IMR-90 (cell line): Measurements from ENCODE around the gene GOLIM4. TPM values are rescaled to one million over a fixed set of nuclear protein-coding genes. Genes with fewer than 3 reads are reported as not detected.

ENCODE experiments used
- ATAC-seq: fragments of 200-7000 bp; cut with Tn5 transposase; 2 replicates; pipeline ENCODE4 v1.9.1; 2020; ENCODE audit warnings: low read depth, mild to moderate bottlenecking, moderate library complexity
- BruUV-seq: library from RNA; stranded (reverse); fragments of 400-500 nt; replicated peaks from 2 replicates; lab custom pipeline; 2021; lab: Mats Ljungman, UMichigan
- CTCF ChIA-PET: fragments of 300-600 bp; formaldehyde crosslinking; extraction: SDS; loops from one replicate; lab custom pipeline; 2021; ENCODE audit warnings: antibody characterized with exemption; lab: Yijun Ruan, JAX
- POLR2A ChIA-PET: fragments of 300-600 bp; sonication (Branson Sonifier 250); formaldehyde crosslinking; loops from one replicate; lab custom pipeline; 2022; ENCODE audit warnings: antibody characterized with exemption; ENCODE audit not compliant: unreplicated experiment; lab: Charles Lee
- DNase-seq: peaks from one replicate; pipeline ENCODE4 v3.0.0; 2013
- H2AFZ ChIP-seq: replicated peaks from 2 replicates; pipeline ENCODE3; 2013; ENCODE audit warnings: low read length, mild to moderate bottlenecking; ENCODE audit not compliant: poor library complexity
- H2AK5ac ChIP-seq: 2 replicates; pipeline ENCODE4 v1.6.1; 2013; ENCODE audit warnings: low read depth, low read length, inconsistent platforms
- H2AK9ac ChIP-seq: replicated peaks from 2 replicates; pipeline ENCODE3; 2013; ENCODE audit warnings: mild to moderate bottlenecking, low read depth, low read length, moderate library complexity; ENCODE audit not compliant: poor library complexity
- H2BK120ac ChIP-seq: 2 replicates; pipeline ENCODE4 v1.6.1; 2013; ENCODE audit warnings: low read depth, low read length, inconsistent platforms
- H2BK15ac ChIP-seq: 3 replicates; pipeline ENCODE4 v1.6.1; 2013; ENCODE audit warnings: low read depth, low read length, inconsistent platforms
- H2BK20ac ChIP-seq: 2 replicates; pipeline ENCODE4 v1.6.1; 2013; ENCODE audit warnings: low read depth, mild to moderate bottlenecking, inconsistent platforms, low read length, moderate library complexity
- H2BK5ac ChIP-seq: 2 replicates; pipeline ENCODE4 v1.6.1; 2013; ENCODE audit warnings: mild to moderate bottlenecking, low read depth, low read length, inconsistent platforms; ENCODE audit not compliant: poor library complexity, severe bottlenecking
- H3K14ac ChIP-seq: replicated peaks from 2 replicates; pipeline ENCODE4 v1.6.1; 2013; ENCODE audit warnings: low read depth, low read length, inconsistent platforms
- H3K18ac ChIP-seq: 2 replicates; pipeline ENCODE4 v1.6.1; 2013; ENCODE audit warnings: low read depth, low read length, control low read depth
- H3K23ac ChIP-seq: 2 replicates; pipeline ENCODE4 v1.6.1; 2013; ENCODE audit warnings: low read depth, low read length, inconsistent platforms
- H3K27ac ChIP-seq: 2 replicates; pipeline ENCODE4 v1.5.1; 2013; ENCODE audit warnings: mild to moderate bottlenecking, control low read depth, low read length; ENCODE audit not compliant: insufficient read depth
- H3K27me3 ChIP-seq: 2 replicates; pipeline ENCODE4 v1.6.1; 2013; ENCODE audit warnings: low read length; ENCODE audit not compliant: control insufficient read depth, insufficient read depth
- H3K36me3 ChIP-seq: 2 replicates; pipeline ENCODE4 v1.6.1; 2013; ENCODE audit warnings: low read length, mixed read lengths; ENCODE audit not compliant: control insufficient read depth, insufficient read depth
- H3K4ac ChIP-seq: 2 replicates; pipeline ENCODE4 v1.6.1; 2013; ENCODE audit warnings: low read depth, low read length, inconsistent platforms
- H3K4me1 ChIP-seq: 2 replicates; pipeline ENCODE4 v1.6.1; 2013; ENCODE audit warnings: low read length, mixed read lengths; ENCODE audit not compliant: control insufficient read depth, insufficient read depth
- H3K4me2 ChIP-seq: 2 replicates; pipeline ENCODE4 v1.6.1; 2013; ENCODE audit warnings: low read depth, mild to moderate bottlenecking, control low read depth, low read length, moderate library complexity
- H3K4me3 ChIP-seq: 2 replicates; pipeline ENCODE4 v1.5.1; 2013; ENCODE audit warnings: low read depth, mild to moderate bottlenecking, control low read depth, low read length, moderate library complexity; ENCODE audit not compliant: insufficient read depth
- H3K56ac ChIP-seq: 2 replicates; pipeline ENCODE4 v1.6.1; 2013; ENCODE audit warnings: low read length, inconsistent platforms; ENCODE audit not compliant: insufficient read depth; ENCODE audit errors: extremely low read depth
- H3K79me1 ChIP-seq, 2 experiments: 2 replicates each; pipeline ENCODE4 v1.6.1; 2013; ENCODE audit warnings: low read length in 2 of 2, inconsistent platforms in 1 of 2, low read depth in 1 of 2
- H3K9ac ChIP-seq: 2 replicates; pipeline ENCODE4 v1.6.1; 2013; ENCODE audit warnings: low read depth, low read length, control low read depth
- H3K9me1 ChIP-seq: 2 replicates; pipeline ENCODE4 v1.6.1; 2013; ENCODE audit warnings: low read length, inconsistent platforms; ENCODE audit not compliant: insufficient read depth
- H3K9me3 ChIP-seq: 2 replicates; pipeline ENCODE4 v1.6.1; 2013; ENCODE audit warnings: low read length; ENCODE audit not compliant: control insufficient read depth, insufficient read depth
- H4K20me1 ChIP-seq: 2 replicates; pipeline ENCODE4 v1.6.1; 2013; ENCODE audit warnings: low read length, inconsistent platforms; ENCODE audit not compliant: insufficient read depth
- H4K5ac ChIP-seq: 2 replicates; pipeline ENCODE4 v1.6.1; 2013; ENCODE audit warnings: mild to moderate bottlenecking, low read depth, low read length, control low read depth
- H4K8ac ChIP-seq, 2 experiments: 2 replicates each; pipeline ENCODE4 v1.6.1; 2013; ENCODE audit warnings: low read depth in 2 of 2, low read length in 2 of 2, control low read depth in 1 of 2, inconsistent platforms in 1 of 2
- H4K91ac ChIP-seq: 2 replicates; pipeline ENCODE4 v1.6.1; 2013; ENCODE audit warnings: low read depth, low read length, inconsistent platforms; ENCODE audit not compliant: insufficient read depth
- BHLHE40 ChIP-seq: fragments of 150-350 bp; IDR thresholded peaks from 2 replicates; pipeline ENCODE4 v1.6.1; 2016; ENCODE audit warnings: mild to moderate bottlenecking, low read depth, low read length
- FOS ChIP-seq: fragments of 150-350 bp; IDR thresholded peaks from 2 replicates; pipeline ENCODE4 v1.6.1; 2016; ENCODE audit warnings: low read depth, low read length
- MXI1 ChIP-seq: IDR thresholded peaks from 2 replicates; pipeline ENCODE4 v1.6.1; 2012; ENCODE audit warnings: low read depth, mild to moderate bottlenecking, low read length, moderate library complexity, borderline replicate concordance
- RFX5 ChIP-seq: IDR thresholded peaks from 2 replicates; pipeline ENCODE4 v1.8.0; 2012; ENCODE audit warnings: low read depth, mild to moderate bottlenecking, low read length, moderate library complexity
- WGBS, 2 experiments: methylation state at CpG; one replicate each; pipeline versions ENCODE4 v1.1.5 to v1.1.7; 2013; ENCODE audit warnings: missing lambda C conversion rate in 2 of 2; ENCODE audit not compliant: insufficient read length in 1 of 2; ENCODE audit errors: extremely low coverage in 2 of 2; 5-methylcytosine and 5-hydroxymethylcytosine counted together
- dilution Hi-C: fragments of 300-500 bp; cut with HindIII; formaldehyde crosslinking; loops from one replicate; pipeline ENCODE4 v1.14.3; 2018; ENCODE audit warnings: low sequenced_read_pairs; ENCODE audit not compliant: unreplicated experiment
- in situ Hi-C: fragments of 300-500 bp; cut with MboI; formaldehyde crosslinking; loops from 3 replicates; pipeline ENCODE4 v1.14.3; 2019; ENCODE audit warnings: low sequenced_read_pairs, inconsistent platforms, mixed read lengths
- intact Hi-C: fragments of 100-400 bp; cut with micrococcal nuclease; formaldehyde crosslinking; loops from 2 replicates; pipeline ENCODE4 v1.10.0; 2022
- polyA plus RNA-seq, 3 experiments: library from polyadenylated mRNA; depleted of rRNA; stranded (reverse); fragments of >200 nt; gene quantifications; 2 replicates each; pipeline ENCODE4 v1.2.3, GENCODE V29; 2012; ENCODE audit warnings: low replicate concordance in 1 of 3
- total RNA-seq: library from RNA; depleted of rRNA; stranded (reverse); fragments of >200 nt; gene quantifications from 2 replicates; pipeline ENCODE4 v1.2.3, GENCODE V29; 2012
- TF ChIP-seq, protein P1 (sequence below): conservative IDR thresholded peaks from 2 replicates; pipeline ENCODE4 v1.5.1; 2012; ENCODE audit warnings: mild to moderate bottlenecking, low read depth, low read length, improper control_type of control experiment

The GOLIM4 gene
- total and polyA plus RNA-seq, 2 of the 4 experiments (the other 2 are of a cell fraction), result 44.6 to 71.2 TPM

DNA sequence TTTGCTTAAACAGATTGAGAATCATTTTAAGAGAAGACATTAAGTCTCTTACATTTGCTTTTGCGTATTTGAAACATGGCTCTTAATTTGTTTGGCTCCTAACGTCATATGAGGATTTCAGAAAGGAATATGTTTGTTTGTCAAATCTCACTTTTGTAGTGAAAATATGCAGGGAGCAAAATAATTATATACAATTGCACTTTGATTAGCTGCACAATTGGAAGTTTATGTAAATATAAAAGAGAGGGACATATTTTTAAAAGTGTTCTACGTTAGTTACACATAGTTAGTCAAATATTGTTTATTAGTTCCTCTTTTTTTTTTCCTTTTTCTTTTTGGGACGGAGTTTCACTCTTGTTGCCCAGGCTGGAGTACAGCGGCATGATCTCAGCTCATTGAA lies 42.7 kb upstream of the GOLIM4 start:
- ATAC-seq, result no peak
- no peak overlapping the region for H2BK5ac ChIP-seq
- WGBS, 2 experiments, result no CpG with 5 or more reads among the region's 5 CpGs
- no peak overlapping the region for H2AK5ac ChIP-seq
- no peaks in the 10 kb centered on the region for H3K36me3 ChIP-seq
- no peak overlapping the region for H2BK20ac ChIP-seq
- H3K27ac ChIP-seq, result no peak overlapping the region
- POLR2A ChIA-PET, result no interaction called here
- H3K56ac ChIP-seq, result no peak overlapping the region
- no peak overlapping the region for H3K18ac ChIP-seq
- H2BK15ac ChIP-seq, result no peak overlapping the region
- TF ChIP-seq FOS, result no peak
- TF ChIP-seq, protein P1, sequence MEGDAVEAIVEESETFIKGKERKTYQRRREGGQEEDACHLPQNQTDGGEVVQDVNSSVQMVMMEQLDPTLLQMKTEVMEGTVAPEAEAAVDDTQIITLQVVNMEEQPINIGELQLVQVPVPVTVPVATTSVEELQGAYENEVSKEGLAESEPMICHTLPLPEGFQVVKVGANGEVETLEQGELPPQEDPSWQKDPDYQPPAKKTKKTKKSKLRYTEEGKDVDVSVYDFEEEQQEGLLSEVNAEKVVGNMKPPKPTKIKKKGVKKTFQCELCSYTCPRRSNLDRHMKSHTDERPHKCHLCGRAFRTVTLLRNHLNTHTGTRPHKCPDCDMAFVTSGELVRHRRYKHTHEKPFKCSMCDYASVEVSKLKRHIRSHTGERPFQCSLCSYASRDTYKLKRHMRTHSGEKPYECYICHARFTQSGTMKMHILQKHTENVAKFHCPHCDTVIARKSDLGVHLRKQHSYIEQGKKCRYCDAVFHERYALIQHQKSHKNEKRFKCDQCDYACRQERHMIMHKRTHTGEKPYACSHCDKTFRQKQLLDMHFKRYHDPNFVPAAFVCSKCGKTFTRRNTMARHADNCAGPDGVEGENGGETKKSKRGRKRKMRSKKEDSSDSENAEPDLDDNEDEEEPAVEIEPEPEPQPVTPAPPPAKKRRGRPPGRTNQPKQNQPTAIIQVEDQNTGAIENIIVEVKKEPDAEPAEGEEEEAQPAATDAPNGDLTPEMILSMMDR, result no peak
- TF ChIP-seq RFX5, result no peak
- TF ChIP-seq MXI1, result no peak
- no peak for TF ChIP-seq BHLHE40
- no peaks in the 10 kb centered on the region for H4K20me1 ChIP-seq
- H4K91ac ChIP-seq, result no peak overlapping the region
- H2AFZ ChIP-seq, result no peak overlapping the region
- dilution Hi-C loops (no loop called here), in situ Hi-C loops (no loop called here), intact Hi-C loops (loop anchor here (5.0 kb wide), 1 partner anchor 36 kb away; no protein-coding TSS in a partner anchor)
- H4K8ac ChIP-seq, result no peak overlapping the region
- no peak for DNase-seq
- H3K4ac ChIP-seq, result no peak overlapping the region
- no peak overlapping the region for H2BK120ac ChIP-seq
- no peak overlapping the region for H3K4me2 ChIP-seq
- H3K23ac ChIP-seq, result no peak overlapping the region
- H2AK9ac ChIP-seq, result no peak overlapping the region
- no peak overlapping the region for H4K5ac ChIP-seq
- H3K4me1 ChIP-seq, result 0 out of 2 replicates have a peak, but pooled peaks cover 1% of the 10 kb centered on the region
- CTCF ChIA-PET, result no interaction called here
- no peaks in the 10 kb centered on the region for H3K9me3 ChIP-seq
- H3K14ac ChIP-seq, result no peak overlapping the region
- H3K9me1 ChIP-seq, result no peaks in the 10 kb centered on the region
- BruUV-seq, result no TSS peak
- no peaks in the 10 kb centered on the region for H3K79me1 ChIP-seq
- no peaks in the 10 kb centered on the region for H3K27me3 ChIP-seq
- no peak overlapping the region for H3K4me3 ChIP-seq
- H3K9ac ChIP-seq, result no peak overlapping the region
